ENCODE data around the gene WRNIP1.
"Not testable (repeated sequence)": the region's sequence is repeated elsewhere in the genome, so short reads cannot be mapped to it uniquely, and the experiment has no call there.

Gene WRNIP1

DNA sequence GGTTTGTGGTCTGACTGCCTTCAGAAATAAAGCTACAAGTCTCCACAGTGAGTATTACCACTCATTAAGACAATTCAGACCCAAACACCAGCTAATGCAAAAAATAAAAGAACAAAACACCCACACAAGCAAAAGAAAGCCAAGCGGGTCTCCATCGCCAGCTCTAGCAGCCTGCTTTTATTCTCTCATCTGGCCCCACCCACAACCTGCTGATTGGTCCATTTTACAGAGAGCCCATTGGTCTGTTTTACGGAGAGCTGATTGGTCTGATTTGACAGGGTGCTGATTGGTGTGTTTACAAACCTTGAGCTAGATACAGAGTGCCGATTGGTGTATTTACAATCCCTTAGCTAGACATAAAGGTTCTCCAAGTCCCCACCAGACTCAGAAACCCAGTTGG is 2.3 kb upstream of the WRNIP1 start:
- DNase-seq (ENCODE audit: low read depth in 2 of 2) = not testable (repeated sequence)

DNA sequence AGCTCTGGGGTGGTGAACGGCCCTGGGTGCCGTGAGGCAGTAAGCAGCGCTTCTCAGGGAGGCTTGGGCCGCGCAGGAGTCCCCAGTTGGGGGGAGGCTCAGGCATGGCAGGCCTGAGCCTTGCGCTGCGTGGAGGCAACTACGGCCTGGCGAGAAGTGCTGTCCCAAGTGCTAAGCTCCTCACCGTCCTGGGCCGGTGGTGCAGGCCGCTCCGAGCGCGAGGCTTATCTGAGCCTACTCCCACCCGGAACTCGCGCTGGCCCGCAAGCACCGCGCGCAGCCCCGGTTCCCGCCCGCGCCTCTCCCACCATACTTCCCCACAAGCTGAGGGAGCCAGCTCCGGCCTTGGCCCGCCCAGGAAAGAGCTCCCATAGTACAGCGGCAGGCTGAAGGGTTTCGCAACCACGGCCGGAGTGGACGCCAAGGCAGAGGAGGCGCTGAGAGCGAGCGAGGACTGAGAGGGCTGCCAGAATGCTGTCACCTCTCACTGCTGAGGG is 1.8 kb upstream of the WRNIP1 start:
- no peak for DNase-seq (ENCODE audit: low read depth in 2 of 2)

DNA sequence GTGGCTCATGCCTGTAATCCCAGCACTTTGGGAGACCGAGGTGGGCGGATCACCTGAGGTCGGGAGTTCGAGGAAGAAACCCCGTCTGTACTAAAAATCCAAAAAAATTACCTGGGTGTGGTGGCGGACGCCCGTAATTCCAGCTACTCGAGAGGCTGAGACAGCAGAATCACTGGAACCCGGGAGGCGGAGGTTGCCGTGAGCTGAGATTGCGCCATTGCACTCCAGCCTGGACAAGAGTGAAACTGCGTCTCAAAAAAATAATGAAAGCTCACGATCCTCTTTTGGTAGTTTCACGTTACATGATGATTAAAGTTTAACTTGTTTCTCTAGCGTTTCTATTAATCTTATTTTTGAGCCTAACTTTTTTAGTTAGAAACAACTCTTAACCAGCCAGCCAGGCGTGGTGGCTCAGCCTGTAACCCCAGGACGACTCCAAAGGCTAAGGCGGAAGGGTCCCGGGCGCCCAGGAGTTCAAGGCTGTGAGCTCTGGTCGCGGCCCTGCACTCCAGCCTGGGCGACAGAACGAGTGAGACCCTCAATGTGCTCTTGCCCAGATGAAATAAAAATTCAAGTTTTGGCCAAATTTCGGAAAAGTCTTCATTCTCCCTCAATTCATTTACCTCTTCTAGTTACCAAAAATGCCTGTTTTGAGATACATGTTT is 1.2 kb upstream of the WRNIP1 start:
- no peak for DNase-seq (ENCODE audit: low read depth in 2 of 2)

DNA sequence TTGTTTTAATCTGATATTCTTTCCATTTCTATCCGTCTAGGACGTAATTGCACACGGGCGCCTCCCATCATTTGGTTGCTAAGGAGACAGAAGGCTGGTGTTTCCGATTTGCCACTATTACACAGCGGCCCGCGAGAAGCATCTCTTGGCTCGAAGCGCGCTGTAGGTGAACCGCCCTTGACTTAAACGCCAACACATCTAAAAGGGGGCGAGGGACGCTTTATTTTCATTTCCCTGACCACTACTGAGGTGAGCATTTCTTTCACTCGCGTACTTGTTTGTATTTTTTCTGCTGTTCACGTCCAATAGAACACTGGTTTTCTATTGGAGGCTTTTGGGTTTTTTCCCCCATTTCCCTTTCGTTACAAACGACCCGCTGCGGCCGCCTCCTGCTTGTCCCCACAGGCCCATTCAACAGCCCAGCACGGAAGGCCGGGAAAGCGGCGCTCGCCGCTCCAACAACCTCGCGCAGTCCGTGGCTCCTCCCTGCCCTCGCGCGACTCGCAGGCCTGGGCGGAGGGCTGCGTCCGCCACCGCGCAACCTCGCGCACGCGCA is 505 bp upstream of the WRNIP1 start:
- DNase-seq (ENCODE audit: low read depth in 2 of 2) = peak; percentile 31 to 32

DNA sequence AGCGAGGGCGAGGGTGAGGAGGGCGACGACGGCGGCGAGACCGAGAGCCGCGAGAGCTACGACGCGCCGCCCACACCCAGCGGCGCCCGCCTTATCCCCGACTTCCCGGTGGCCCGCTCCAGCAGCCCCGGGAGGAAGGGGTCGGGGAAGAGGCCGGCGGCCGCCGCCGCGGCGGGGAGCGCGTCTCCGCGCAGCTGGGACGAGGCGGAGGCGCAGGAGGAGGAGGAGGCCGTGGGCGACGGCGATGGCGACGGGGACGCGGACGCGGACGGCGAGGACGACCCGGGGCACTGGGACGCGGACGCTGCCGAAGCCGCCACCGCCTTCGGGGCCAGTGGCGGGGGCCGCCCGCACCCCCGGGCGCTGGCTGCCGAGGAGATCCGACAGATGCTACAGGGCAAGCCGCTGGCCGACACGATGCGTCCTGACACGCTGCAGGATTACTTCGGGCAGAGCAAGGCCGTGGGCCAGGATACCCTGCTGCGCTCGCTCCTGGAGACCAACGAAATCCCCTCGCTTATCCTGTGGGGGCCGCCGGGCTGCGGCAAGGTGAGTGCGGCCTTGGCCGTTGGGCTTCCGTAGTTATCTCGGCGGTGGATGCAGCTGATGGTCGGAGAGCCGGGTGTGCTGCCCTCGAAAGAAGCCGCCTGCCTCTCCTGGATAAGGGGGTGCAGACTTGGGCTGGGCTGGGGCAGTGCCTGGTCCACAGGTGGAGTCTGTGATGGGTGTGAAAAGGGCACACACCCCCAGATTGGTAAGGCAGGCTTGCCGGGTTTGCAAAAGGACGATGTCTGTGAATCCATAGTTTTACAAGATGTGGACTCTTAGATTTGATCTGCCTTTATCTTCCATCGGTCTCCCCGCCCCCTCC is 938 bp downstream of the WRNIP1 start:
- DNase-seq (ENCODE audit: low read depth in 2 of 2) = peak; percentile 19 to 25

DNA sequence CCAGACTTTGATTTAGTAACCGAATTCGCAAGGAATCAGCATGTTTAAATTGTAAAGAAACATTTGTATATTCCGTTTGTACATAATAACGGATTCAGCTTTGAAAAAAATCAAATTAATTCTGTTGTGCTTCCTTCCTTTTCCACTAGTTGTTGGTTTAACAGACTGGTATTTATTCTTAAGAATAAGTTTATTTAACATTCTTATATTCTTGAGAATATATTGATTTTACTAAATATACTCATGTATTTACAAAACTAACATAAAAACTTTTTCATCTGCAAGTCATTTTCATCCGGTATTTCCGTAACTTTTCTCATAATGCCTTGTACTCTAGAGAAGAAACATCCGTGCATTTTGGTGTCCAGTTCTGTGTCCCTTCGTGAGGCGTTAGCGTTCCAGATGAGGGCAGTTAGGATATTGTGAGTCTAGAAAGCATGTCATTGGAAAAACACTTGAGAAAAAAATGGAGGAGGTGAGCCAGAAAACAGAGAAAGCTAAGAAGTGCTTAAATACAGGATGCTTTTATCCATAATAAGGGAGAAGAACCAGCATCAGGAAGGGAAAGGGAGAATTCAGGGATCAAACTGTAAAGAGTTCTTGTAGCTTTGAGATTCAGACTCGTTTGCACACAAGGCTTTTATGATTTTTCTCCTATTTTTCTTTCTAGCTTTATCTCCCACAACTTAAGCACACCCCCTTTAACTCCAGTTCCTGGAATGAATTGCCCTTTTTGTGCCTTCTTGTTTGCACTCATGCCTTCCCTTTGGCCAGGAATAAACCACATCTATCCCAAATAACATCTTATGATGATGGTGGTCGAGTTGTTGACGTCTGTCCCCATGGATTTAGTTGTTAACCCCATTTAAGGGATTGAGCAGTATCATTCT is 1.8 kb downstream of the WRNIP1 start:
- no peak for DNase-seq (ENCODE audit: low read depth in 2 of 2)

DNA sequence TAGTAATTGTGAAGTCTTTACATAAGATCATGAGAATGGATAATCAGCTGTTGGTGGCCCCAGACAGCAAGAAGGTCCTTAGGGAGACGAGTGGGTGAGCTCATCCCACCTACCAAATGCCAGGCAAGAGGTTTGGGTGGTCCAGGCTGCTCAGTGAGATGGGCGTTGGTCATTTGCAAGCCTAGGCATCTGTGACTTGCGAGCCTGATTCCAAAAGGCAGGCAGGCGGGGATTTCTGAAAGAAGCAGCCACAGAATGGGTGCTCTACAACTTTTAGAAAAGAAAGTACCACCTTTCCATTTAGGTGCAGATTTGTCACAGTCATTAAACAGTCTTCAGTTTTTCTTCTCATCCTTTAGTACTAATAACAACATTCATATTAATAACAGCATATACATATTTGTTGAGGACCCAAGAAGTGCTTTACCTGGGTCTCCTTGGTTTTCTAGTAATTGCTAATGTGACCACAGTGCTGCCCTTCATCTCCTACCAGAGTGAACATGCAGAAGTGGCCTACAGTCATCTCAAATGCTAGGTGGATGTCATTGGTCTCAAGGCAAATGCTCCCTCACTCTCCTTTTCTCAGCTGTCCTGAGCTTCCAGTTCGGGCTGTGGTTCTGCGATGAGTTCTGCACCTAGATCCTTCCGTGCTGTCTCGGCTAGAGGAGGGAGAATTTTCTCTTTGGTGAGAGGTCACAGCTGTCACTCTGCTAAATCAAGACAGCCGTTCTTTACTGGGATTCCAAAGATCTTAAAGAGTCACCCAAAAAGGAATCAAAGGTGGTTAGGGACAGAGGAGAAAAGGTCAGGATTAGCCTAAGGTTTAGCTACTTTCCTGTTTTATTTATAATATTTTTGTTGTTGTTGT is 2.7 kb downstream of the WRNIP1 start:
- DNase-seq (ENCODE audit: low read depth in 2 of 2) = no peak

DNA sequence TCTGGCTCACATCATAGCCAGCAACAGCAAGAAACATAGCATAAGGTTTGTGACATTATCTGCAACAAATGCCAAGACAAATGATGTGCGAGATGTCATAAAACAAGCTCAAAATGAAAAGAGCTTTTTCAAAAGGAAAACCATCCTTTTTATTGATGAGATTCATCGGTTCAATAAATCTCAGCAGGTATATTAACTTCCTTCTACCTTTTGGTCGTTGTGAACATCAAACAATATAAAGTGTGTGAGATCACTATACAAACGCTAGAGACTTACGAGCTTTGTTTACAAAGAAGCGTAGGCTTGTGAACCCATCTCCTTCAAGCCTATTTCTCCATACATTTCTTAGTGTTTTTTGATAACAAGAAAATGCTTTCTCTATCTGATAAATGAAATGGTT is 3.5 kb downstream of the WRNIP1 start:
- DNase-seq (ENCODE audit: low read depth in 2 of 2) = no peak

DNA sequence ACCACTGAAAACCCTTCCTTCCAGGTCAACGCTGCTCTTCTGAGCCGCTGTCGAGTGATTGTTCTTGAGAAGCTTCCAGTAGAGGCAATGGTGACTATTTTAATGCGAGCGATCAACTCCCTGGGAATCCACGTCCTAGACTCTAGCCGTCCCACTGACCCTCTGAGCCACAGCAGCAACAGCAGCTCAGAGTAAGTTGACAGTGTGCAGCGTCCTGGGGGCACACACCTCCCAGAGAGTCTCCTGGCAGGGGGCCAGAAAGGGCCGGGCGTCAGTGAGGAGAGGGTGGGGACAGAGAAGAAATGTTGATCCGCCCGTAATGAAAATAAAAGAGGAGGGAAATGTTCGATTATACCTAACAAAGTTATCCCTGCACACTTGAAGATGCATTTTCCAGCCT is 5.0 kb downstream of the WRNIP1 start:
- no peak for DNase-seq (ENCODE audit: low read depth in 2 of 2)

DNA sequence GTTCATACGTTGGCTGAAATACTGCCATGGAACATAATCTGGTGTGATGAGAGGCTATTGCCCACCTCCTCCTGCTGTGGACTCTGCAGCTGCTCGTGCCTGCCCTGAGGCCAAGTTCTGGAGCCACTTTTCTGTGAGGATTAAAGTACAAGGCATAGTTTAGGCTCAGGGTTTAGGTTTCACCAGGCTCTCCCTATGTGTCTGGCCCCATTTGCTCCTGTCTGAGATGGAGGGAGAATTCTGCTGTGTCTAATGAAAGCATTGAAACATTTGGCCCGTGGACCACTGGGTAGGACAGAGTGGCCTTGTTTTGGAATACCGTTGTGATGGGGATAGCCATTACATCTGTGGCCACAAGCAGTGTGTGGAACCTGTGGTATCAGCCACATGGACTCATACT is 5.9 kb downstream of the WRNIP1 start:
- no peak for DNase-seq (ENCODE audit: low read depth in 2 of 2)

DNA sequence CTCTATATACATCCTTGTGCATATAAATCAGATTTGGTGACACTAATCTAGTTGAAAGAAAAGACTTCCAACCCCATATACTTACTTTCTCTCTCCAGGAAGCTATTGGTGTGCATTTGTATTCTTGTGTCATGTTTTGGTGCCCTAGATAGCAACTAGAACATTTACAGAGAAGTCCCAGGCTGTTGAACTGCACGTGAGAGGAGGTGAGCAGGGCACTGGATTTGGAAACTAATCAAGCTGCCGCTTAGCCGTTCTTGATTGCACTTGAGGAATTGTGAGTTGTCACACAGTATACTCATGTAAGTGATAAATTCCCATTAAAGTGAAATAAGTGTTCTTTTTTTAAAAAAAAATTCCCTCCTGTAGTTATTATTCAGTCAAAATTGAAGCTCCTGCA is 7.6 kb downstream of the WRNIP1 start:
- no peak for DNase-seq (ENCODE audit: low read depth in 2 of 2)

DNA sequence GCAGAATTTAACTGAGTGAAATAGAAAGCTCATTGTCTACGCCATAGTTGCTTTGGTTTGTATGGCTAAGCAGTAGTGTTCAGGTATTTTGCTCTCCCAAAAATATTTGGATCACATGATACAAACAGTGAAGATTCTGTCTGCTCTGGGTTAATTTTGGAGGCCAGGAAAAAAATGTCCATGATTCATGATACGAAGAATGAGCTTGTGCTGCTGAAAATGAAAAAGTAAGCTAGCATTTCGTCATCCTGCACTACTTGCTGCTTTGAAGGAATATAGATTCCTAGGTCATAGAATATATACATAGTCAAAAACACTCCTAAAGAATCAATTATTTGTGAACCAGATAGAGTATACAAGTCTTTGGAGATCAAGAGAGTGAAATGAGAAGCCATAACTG is 8.3 kb downstream of the WRNIP1 start:
- no peak for DNase-seq (ENCODE audit: low read depth in 2 of 2)

DNA sequence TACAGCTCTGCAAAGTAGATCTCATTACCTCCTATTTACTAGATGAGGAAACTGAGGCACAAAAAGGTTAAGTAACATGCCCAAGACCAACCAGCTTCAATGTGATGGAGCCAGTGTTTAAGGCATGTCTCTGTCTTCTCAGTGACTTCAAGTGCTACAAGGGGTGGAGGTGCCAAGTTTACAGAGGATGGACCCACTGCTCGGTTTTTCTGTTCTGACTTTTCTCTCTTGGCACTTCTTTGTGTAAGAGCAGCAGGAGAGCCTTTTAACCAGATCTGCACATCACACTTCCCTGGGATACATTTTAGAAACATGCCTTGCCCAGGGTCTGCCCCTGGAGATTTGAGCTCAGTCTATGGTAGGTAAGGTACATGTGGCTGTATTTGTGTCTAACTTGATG is 9.8 kb downstream of the WRNIP1 start:
- no peak for DNase-seq (ENCODE audit: low read depth in 2 of 2)

DNA sequence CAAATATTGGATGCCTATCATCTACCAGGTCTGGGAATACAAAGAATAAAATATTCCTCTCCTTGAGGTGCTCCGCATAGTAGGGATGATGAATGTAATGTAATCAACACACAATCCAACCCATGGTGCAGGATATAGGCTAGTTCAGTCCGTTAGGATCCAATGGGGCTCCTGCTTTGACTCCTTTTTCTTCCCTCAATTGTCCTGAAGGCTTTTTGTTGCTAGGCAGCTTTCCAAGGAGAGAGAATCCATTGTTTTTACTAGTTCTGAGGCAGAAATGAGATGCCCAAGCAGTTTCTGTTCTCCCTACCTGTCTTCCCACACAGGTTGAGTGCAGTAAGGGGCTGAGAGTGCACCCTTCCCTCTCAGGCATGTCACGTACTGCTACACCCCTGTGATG is 12.1 kb downstream of the WRNIP1 start:
- DNase-seq (ENCODE audit: low read depth in 2 of 2) = no peak

DNA sequence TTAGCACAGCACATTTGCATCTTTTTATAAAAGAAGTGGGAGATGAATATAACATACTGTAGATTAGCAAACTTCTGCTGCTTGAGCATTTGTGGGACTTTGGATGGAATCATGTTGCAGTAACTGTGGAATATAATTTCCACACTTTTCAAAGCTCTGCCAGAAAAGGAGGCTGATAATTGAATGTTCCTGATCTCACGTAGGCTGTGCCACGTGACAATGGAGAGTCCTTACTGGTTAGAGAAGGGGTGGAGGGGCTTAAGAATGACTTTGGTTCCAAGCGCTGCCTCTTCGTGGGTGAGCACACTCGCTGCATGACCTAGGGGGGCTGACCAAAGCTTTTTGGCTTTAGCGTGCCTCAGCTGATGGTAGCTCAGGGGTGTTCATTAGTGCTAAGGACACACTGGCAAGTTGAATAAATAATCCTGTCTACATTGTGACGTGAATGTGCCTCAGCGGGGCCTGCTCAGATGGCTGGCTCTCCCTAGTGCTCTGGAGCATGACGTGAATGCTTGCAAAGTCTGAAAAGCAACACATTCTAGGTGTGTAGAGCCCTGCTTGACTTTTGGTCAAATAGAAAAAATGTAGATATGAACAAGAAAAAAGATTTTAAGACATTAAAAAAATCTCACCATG is 15.0 kb downstream of the WRNIP1 start:
- no peak for DNase-seq (ENCODE audit: low read depth in 2 of 2)

DNA sequence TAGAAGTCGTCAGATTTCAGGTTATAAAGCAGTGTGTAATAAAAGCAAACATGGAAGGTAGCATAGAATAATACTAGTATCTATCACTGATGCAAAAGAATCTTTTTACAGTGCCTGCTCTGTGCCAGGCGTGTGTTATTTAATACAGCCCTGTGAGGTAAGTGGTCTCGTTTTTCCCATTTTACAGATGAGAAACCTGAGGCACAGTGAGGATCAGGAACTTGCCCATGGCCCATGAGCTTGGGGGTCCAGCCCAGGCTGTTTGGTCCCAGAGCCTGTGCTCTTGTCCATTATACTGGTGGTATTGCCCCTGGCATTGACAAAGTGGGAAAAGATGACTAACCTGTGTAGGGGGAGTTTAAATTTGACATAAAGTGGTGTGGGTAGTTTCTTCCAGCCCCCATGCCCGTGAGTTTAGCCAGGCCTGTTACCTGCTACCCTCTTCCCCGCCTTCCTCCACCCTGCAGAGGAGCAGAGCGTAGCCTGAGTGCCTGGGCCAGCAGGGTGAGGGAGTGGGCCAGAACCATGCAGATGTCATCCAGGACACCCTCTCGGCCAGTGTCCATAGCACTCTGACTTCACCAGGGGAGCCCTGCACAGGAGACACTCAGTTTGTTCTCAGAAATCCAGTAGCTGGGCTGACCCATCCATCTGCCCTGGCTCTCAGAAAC is 16.6 kb downstream of the WRNIP1 start:
- DNase-seq (ENCODE audit: low read depth in 2 of 2) = no peak

DNA sequence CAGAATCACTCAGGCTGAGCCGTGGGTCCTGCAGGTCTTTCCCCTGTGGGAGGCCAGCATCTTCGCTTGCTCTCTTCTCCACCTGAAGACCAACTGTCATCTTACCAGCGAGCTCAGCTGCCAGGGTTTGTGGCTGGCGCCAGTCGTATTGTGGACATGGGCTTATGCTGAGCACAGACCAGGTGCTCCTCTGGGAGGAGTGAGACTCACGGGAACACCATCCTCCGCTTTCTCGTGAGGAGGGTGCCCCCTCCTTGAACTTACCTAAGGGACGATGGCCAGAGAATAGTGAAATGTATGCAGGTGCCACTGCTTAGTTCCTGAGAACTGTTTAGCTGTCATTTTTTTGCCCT is 17.1 kb downstream of the WRNIP1 start:
- no peak for DNase-seq (ENCODE audit: low read depth in 2 of 2)

DNA sequence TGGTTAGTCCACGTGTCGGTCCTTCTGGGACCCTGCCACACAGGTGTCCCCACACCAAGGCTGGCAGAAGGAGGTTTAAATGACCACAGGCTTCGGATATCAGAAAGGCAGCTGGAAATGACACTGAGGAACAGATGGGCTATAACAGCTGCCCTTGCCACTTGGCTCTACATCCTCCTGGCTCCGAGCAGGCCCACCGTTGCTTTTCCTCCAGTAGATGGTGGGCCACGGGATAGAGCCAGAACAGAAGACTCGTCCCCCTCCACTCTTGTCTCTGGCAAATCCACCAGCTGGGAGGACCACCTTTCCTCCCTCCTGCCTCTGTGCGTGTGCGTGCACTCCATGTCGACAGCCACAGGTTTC is 17.6 kb downstream of the WRNIP1 start:
- no peak for DNase-seq (ENCODE audit: low read depth in 2 of 2)

DNA sequence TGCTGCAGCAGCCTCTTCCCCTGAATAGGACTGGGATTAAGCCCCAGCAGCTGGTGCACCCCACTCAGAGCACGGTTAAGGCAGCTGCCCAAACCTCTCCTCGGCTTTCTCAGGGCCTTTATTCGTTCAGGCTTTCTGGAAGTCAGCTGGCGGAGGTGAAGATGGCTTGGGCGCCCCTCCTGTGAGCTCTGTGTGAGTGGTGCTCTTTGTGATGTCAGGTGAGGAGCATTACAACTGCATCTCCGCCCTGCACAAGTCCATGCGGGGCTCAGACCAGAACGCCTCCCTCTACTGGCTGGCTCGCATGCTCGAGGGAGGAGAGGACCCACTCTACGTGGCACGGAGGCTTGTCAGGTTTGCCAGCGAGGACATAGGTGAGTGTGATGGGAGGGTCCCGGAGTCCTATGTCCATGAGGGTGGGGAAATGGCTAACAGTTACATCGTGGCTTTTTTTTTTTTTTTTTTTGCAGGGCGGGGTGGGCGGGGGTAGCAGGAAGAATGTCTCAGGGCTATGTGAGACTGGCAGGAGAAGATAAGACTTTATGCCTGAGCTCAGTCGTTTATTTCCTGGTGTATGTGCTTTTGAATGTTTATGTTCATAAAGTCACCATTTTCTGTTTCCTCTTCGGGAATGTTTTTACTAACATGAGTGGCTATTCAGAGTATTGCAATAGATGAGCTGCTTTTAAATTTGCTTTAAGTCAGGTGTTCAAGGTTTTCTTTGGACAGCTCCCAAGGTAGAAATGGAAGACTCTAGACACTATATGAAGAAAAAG is 18.2 kb downstream of the WRNIP1 start:
- DNase-seq (ENCODE audit: low read depth in 2 of 2) = no peak
